PFSK-1 (cell line): ENCODE results near the gene AIMP1.

Experiments
- FOXP2 ChIP-seq: optimal IDR thresholded peaks from 2 replicates; pipeline ENCODE3; 2011; ENCODE audit warnings: borderline replicate concordance, control low read depth, inconsistent platforms; ENCODE audit not compliant: insufficient read depth; ENCODE audit errors: extremely low read length, extremely low read depth
- POLR2AphosphoS5 ChIP-seq: IDR thresholded peaks from 2 replicates; pipeline ENCODE4 v1.6.1; 2012; ENCODE audit warnings: low read depth, mild to moderate bottlenecking, control low read depth, low read length, moderate library complexity
- REST ChIP-seq, 2 experiments: IDR thresholded peaks; 2 replicates each; pipeline versions ENCODE4 v1.6.1 to v1.8.0; 2011 to 2012; ENCODE audit warnings: low read depth in 2 of 2, low read length in 2 of 2, control low read depth in 1 of 2, inconsistent platforms in 1 of 2, mild to moderate bottlenecking in 1 of 2, moderate library complexity in 1 of 2; ENCODE audit not compliant: insufficient read depth in 1 of 2
- SIN3A ChIP-seq: IDR thresholded peaks from 2 replicates; pipeline ENCODE4 v1.6.1; 2012; ENCODE audit warnings: mild to moderate bottlenecking, low read length, moderate library complexity, borderline replicate concordance; ENCODE audit not compliant: insufficient read depth
- TAF1 ChIP-seq: IDR thresholded peaks from 2 replicates; pipeline ENCODE4 v1.6.1; 2012; ENCODE audit warnings: low read length, control low read depth, borderline replicate concordance; ENCODE audit not compliant: insufficient read depth

Gene AIMP1

DNA sequence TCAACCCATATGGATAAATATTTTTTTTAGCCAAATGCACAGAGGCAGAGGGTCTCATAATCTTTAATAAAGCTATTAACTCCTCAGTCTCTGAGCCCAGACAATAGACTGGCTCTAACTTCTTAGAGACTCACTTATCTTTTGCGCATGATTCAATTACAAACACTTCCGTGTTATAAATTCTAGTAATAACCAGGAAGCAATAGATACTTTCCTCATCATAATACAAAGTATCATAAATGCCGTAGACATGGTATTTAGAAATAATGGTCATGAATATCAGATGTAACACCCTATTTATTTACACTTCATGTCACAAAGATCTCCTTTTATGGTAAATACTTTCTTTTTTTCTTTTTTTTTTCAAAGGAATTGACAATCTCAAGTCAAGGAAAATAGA, 56.7 kb downstream of the AIMP1 start:
- TF ChIP-seq SIN3A: no peak
- TF ChIP-seq FOXP2: no peak
- TF ChIP-seq REST (IDR thresholded peaks at IDR 0.05; ENCODE audit: insufficient read depth in 1 of 2, low read depth in 2 of 2, low read length in 2 of 2): no peak
- TF ChIP-seq TAF1: no peak
- TF ChIP-seq POLR2AphosphoS5: no peak

DNA sequence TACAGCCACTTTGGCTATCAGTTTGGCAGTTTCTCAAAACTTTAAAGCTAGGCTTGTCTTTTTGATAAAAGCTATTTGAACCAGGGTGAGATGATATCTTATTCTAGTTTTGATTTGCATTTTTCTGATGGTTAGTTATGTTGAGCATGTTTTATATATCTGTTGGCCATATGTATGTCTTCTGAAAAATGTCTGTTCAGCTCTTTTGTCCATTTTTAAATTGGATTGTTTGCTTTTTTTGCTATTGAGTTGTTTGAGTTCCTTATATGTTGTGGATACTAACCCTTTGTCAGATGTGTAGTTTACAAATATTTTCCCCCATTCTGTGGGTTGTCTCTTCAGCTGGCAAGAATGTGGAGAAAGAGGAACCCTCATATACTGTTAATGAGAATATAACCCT, 63.8 kb downstream of the AIMP1 start:
- TF ChIP-seq POLR2AphosphoS5: no peak

DNA sequence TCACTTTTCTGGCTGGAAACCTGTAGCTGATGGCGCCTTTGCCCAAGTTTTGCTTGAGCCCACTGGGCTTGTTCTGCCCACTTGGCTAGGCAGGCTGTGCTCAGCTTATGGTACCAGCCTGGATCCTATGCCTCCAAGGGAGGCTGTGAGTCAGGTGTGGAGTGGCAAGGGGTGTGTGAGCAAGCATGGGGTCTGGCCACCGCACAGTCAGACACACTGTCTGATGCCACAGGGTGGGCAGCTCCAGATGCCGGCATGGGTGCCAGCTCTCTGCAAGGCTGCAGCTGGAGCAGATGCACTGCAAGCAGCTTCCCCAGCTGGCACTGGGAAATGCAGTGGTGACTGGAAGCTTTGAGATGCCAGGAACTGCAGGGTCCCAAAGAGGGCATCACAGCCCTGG, 68.5 kb downstream of the AIMP1 start:
- TF ChIP-seq FOXP2 (no peak), SIN3A (no peak), POLR2AphosphoS5 (no peak), REST (IDR thresholded peaks at IDR 0.05; ENCODE audit: insufficient read depth in 1 of 2, low read depth in 2 of 2, low read length in 2 of 2) (no peak), TAF1 (no peak)

- no peak for TF ChIP-seq REST (IDR thresholded peaks at IDR 0.05; ENCODE audit: insufficient read depth in 1 of 2, low read depth in 2 of 2, low read length in 2 of 2)
- no peak for TF ChIP-seq POLR2AphosphoS5
- TF ChIP-seq FOXP2: no peak
- TF ChIP-seq SIN3A: no peak
- no peak for TF ChIP-seq TAF1
These were observed 69.6 kb downstream of the AIMP1 start for GRCh38 chr4:106385853-106386393.

- TF ChIP-seq POLR2AphosphoS5 (no peak), FOXP2 (no peak), TAF1 (no peak), SIN3A (no peak), REST (IDR thresholded peaks at IDR 0.05; ENCODE audit: insufficient read depth in 1 of 2, low read depth in 2 of 2, low read length in 2 of 2) (no peak)
These were observed 79.2 kb downstream of the AIMP1 start for GRCh38 chr4:106395582-106395981.
